ENCODE measurements around the gene DUS1L. TPM values are rescaled to one million over a fixed set of nuclear protein-coding genes. Genes with fewer than 3 reads are reported as not detected.

The DUS1L gene
- total RNA-seq, 1 experiment from 2014 or later = 165 TPM

GRCh38 chr17:82055023-82055964, 10.3 kb downstream of the DUS1L start:
- DNase-seq (ENCODE audit: low spot score) = no peak

- DNase-seq (ENCODE audit: low spot score) = no peak
These were observed 11.1 kb downstream of the DUS1L start for GRCh38 chr17:82054351-82055022.

- no peak for DNase-seq (ENCODE audit: low spot score)
These were observed 11.9 kb downstream of the DUS1L start for GRCh38 chr17:82053556-82054263.

- DNase-seq (ENCODE audit: low spot score) = no peak
These were observed 12.5 kb downstream of the DUS1L start for GRCh38 chr17:82053130-82053529.

- DNase-seq (ENCODE audit: low spot score) = no peak
These were observed 13.0 kb downstream of the DUS1L start for GRCh38 chr17:82052638-82053059.

GRCh38 chr17:82051776-82052637, 13.6 kb downstream of the DUS1L start, which contains the start of the genes GPS1 and RFNG:
TSS of gene GPS1 (plus strand) at chr17:82051898. CDS start at chr17:82051932, 34 bp downstream.
TSS of gene RFNG (minus strand) at chr17:82051811. CDS start at chr17:82051766, 45 bp downstream.
- peak; percentile 26 for DNase-seq (ENCODE audit: low spot score)

- DNase-seq (ENCODE audit: low spot score) = no peak
These were observed 14.6 kb downstream of the DUS1L start for GRCh38 chr17:82050761-82051641.

- DNase-seq (ENCODE audit: low spot score) = no peak
These were observed 15.3 kb downstream of the DUS1L start for GRCh38 chr17:82050152-82050760.

GRCh38 chr17:82049521-82049971, 16.1 kb downstream of the DUS1L start:
- DNase-seq (ENCODE audit: low spot score) = no peak

- DNase-seq (ENCODE audit: low spot score) = no peak
These were observed 16.5 kb downstream of the DUS1L start for GRCh38 chr17:82049106-82049505.

- DNase-seq (ENCODE audit: low spot score) = no peak
These were observed 17.0 kb downstream of the DUS1L start for GRCh38 chr17:82048571-82048971.

- DNase-seq (ENCODE audit: low spot score) = no peak
These were observed 17.6 kb downstream of the DUS1L start for GRCh38 chr17:82047914-82048570.

GRCh38 chr17:82047379-82047778, 18.2 kb downstream of the DUS1L start:
- no peak for DNase-seq (ENCODE audit: low spot score)

- no peak for DNase-seq (ENCODE audit: low spot score)
These were observed 18.7 kb downstream of the DUS1L start for GRCh38 chr17:82046903-82047302.

- DNase-seq (ENCODE audit: low spot score) = no peak
These were observed 19.6 kb downstream of the DUS1L start for GRCh38 chr17:82045936-82046484.

- no peak for DNase-seq (ENCODE audit: low spot score)
These were observed 22.1 kb downstream of the DUS1L start for GRCh38 chr17:82043507-82043906.

GRCh38 chr17:82042649-82043048, 23.0 kb downstream of the DUS1L start:
- no peak for DNase-seq (ENCODE audit: low spot score)

- DNase-seq (ENCODE audit: low spot score) = no peak
These were observed 24.3 kb downstream of the DUS1L start for GRCh38 chr17:82041144-82041814.
